AG09309 (cell line): Measurements from ENCODE around the gene CLEC4G.

Experiments used
- DNase-seq: peaks from one replicate; pipeline ENCODE4 v3.0.0-alpha.2; 2010; ENCODE audit warnings: low read depth
- H3K4me3 ChIP-seq: 2 replicates; pipeline ENCODE4 v1.5.1; 2011; ENCODE audit warnings: mild to moderate bottlenecking, low read depth, low read length, moderate library complexity; ENCODE audit not compliant: control insufficient read depth
- TF ChIP-seq, protein P1 (sequence below): IDR thresholded peaks from 2 replicates; pipeline ENCODE4 v1.5.1; 2011; ENCODE audit warnings: mild to moderate bottlenecking, low read depth, low read length, inconsistent platforms; ENCODE audit not compliant: insufficient read depth, control insufficient read depth; ENCODE audit errors: missing control alignments

CLEC4G gene

DNA sequence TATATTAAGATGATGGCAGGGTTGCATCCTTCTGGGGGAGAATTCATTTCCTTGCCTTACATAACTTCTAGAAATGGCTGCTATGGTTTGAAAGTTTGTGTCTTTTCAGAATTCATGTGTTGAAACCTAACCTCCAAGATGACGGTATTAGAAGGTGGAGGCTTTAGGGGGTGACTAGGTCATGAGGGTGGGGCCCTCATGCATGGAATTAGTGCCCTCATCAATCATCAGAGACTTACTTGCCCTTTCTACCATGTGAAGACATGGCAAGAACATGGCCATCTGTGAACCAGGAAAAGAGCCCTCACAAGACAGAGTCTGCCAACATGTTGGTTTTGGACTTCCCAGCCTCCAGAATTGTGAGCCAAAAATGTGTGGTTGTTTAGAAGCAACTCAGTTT is 15.1 kb downstream of the CLEC4G start:
- TF ChIP-seq, protein P1, sequence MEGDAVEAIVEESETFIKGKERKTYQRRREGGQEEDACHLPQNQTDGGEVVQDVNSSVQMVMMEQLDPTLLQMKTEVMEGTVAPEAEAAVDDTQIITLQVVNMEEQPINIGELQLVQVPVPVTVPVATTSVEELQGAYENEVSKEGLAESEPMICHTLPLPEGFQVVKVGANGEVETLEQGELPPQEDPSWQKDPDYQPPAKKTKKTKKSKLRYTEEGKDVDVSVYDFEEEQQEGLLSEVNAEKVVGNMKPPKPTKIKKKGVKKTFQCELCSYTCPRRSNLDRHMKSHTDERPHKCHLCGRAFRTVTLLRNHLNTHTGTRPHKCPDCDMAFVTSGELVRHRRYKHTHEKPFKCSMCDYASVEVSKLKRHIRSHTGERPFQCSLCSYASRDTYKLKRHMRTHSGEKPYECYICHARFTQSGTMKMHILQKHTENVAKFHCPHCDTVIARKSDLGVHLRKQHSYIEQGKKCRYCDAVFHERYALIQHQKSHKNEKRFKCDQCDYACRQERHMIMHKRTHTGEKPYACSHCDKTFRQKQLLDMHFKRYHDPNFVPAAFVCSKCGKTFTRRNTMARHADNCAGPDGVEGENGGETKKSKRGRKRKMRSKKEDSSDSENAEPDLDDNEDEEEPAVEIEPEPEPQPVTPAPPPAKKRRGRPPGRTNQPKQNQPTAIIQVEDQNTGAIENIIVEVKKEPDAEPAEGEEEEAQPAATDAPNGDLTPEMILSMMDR: no peak
- no peak overlapping the region for H3K4me3 ChIP-seq
- DNase-seq: no peak

DNA sequence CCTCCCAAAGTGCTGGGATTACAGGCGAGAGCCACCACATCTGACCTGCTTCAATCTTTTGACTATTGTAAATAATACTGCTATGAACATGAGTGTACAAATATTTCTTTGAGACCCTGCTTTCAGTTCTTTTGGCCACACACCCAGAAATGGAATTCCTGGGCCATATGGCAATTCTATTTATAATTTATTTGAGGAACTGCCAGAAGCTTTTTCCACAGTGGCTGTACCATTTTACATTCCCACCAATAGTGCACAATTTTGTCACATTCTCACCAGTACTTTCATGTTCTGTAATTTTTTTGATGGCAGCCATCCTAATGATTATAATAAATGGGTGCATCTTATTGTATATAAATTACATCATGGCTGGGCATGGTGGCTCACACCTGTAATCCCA is 16.2 kb downstream of the CLEC4G start:
- TF ChIP-seq, protein P1: no peak
- no peak overlapping the region for H3K4me3 ChIP-seq
- DNase-seq: no peak

DNA sequence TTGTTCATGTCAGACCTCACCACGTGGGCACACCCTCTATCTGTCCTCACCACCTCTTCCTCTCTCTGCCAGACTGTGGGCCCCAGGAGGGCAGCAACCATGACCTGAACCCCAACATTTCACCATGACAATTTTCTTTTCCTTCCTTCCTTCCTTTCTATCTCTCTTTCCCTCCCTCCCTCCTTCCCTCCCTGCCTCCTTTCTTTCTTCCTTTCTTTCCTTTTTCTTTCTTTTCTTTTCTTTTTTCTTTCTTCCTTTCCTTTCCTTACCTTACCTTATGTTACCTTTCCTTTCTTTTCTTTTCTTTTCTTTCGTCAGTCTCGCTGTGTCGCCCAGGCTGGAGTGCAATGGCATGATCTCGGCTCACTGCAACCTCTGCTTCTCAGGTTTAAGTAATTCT is 21.3 kb downstream of the CLEC4G start:
- TF ChIP-seq, protein P1: no peak
- H3K4me3 ChIP-seq: no peak overlapping the region
- DNase-seq: no peak

DNA sequence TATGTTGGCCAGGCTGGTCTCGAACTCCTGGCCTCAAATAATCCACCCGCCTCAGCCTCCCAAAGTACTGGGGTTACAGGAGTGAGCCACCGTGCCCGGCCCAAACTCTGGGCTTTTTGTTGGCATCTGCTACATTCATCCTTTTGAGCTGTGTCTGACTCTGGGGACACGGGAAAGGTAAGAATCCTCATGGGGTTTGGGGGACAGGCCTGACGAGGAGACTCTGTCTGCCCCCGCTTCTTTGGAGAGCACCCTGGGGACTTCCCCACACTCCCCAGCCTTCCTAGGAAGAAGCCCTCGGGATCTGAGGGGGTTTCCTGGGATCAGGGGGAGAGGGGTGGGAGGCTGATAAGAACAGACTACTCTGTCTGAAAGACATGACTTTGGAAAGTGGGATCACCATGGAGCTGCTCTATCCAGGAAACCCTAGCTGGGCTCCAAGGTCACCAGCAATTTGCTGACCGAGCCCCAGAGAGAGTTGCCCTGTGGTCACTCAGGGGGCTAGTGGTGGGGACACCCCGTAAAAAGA is 21.9 kb downstream of the CLEC4G start:
- TF ChIP-seq, protein P1: no peak
- no peak overlapping the region for H3K4me3 ChIP-seq
- no peak for DNase-seq

DNA sequence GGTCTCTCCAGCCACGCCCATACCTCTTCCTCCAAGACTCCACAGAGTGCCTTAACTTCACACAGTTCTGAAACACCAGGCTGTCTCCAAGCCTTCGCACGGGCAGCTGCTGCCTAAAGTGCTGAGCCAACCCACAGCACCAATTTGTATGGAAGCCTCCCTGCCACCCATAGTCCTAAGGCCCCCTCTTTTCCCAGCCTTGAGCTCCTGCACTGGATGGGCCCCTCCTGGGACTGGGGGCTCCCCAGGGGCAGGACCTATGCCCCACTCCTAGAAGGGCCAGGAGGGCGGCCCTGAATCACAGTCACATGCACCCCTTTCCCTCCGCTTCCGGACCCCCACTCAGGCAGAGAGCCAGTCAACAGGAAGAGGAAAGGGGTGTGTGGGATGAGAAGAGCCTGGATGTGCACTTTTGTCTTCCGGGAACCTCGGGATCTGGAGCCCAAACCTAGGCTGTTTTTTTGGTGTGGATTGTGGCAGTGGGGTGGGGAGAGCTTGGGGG is 24.9 kb downstream of the CLEC4G start:
- no peak overlapping the region for H3K4me3 ChIP-seq
- no peak for DNase-seq

DNA sequence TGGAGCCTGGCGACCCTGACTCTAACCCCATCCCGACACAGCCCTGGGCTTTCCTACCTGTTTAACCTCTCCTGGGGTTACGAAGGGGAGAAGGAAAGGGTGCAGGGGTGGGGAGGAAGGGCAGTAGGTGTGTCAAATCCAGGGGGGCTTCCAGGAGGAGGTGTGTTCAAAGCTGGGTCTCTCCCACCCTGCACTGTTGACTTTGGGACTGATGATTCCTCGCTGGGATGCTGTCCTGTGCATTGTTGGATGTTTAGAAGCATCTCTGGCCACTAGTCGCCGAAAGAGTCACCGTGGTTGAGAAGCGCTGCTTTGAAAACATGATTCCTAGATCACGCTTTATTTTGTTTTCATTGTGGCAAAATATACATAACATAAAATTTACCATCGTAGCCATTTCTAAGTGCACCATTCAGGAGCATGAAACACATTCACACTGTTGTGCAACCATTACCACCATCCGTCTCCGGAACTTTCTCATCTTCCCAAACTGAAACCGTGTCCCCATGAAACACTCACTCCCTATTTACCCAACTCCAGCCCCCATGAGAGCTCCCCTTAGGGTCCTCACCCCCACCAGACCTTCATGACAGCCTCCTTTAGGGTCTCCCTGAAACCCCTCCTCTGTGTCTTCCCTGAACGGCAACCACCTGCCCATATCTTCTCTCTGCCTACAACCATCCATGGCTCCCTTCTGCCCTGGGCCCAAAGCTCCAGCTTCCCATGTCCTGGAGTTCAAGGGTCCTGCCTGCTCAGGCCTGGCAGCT is 25.5 kb downstream of the CLEC4G start:
- TF ChIP-seq, protein P1: no peak
- DNase-seq: no peak
- no peak overlapping the region for H3K4me3 ChIP-seq

More for the DNA sequence above, 24.9 kb downstream of the CLEC4G start:
- TF ChIP-seq, protein P1: no peak
